Esophagus muscularis mucosa (tissue), 4 donors: Measurements from ENCODE around the gene BNIP3. TPM values are rescaled to one million over a fixed set of nuclear protein-coding genes. Genes with fewer than 3 reads are reported as not detected.

Experiments
- DNase-seq: peaks from one replicate; pipeline ENCODE4 v3.0.0-alpha.2; 2017; ENCODE audit errors: extremely low spot score
- H3K27ac ChIP-seq, 4 donors: fragments of 200-600 bp; sonication (generic); replicated peaks in 1 of 4; 1 replicate in 3 of 4; 2 replicates in 1 of 4; pipeline ENCODE4 v1.5.1; 2016 to 2019; ENCODE audit warnings: mild to moderate bottlenecking in 1 of 4
- H3K27me3 ChIP-seq, 4 donors: fragments of 200-600 bp; sonication (generic); one replicate each; pipeline versions ENCODE4 v1.5.1 to v1.6.0; 2016 to 2019
- H3K36me3 ChIP-seq, 4 donors: fragments of 200-600 bp; sonication (generic); one replicate each; pipeline ENCODE4 v1.5.1; 2016 to 2019
- H3K4me1 ChIP-seq, 4 donors: fragments of 200-600 bp; sonication (generic); one replicate each; pipeline ENCODE4 v1.5.1; 2016 to 2019
- H3K4me3 ChIP-seq, 4 donors: fragments of 200-600 bp; sonication (generic); 1 replicate in 2 of 4; 2 replicates in 2 of 4; pipeline ENCODE4 v1.5.1; 2016 to 2019; ENCODE audit warnings: mild to moderate bottlenecking in 4 of 4, moderate library complexity in 1 of 4
- H3K9me3 ChIP-seq, 4 donors: fragments of 200-600 bp; sonication (generic); 1 replicate in 3 of 4; 2 replicates in 1 of 4; pipeline ENCODE4 v1.5.1; 2016 to 2019
- EP300 ChIP-seq: sonication (generic); formaldehyde crosslinking; IDR thresholded peaks from one replicate; pipeline ENCODE4 v1.6.1; 2017; ENCODE audit warnings: antibody characterized with exemption
- POLR2A ChIP-seq: fragments of 450-650 bp; IDR thresholded peaks from one replicate; pipeline ENCODE4 v1.6.1; 2017; ENCODE audit warnings: antibody characterized with exemption, moderate library complexity, mild to moderate bottlenecking, low read depth
- POLR2AphosphoS5 ChIP-seq, 2 donors: sonication (generic); formaldehyde crosslinking; IDR thresholded peaks; one replicate each; pipeline ENCODE4 v1.6.1; 2017; ENCODE audit warnings: antibody characterized with exemption in 2 of 2
- WGBS: methylation state at CpG from one replicate; pipeline ENCODE4 v1.1.5; 2018; 5-methylcytosine and 5-hydroxymethylcytosine counted together
- intact Hi-C: fragments of 100-400 bp; cut with DNase I; formaldehyde crosslinking; loops from one replicate; pipeline ENCODE4 v1.15.1; 2023
- total RNA-seq, 4 donors: library from RNA; depleted of rRNA; stranded (reverse); fragments of >200 nt; gene quantifications; one replicate each; pipeline versions ENCODE4 v1.1.0 to v1.2.1, GENCODE V29; 2016
- TF ChIP-seq, protein P1 (sequence below), 3 experiments: fragments of 200-600 bp in 2 of 3; fragments of 450-650 bp in 1 of 3; sonication (generic) in 2 of 3; IDR thresholded peaks; one replicate each; pipeline ENCODE4 v1.5.1; 2017 to 2019; ENCODE audit warnings: antibody characterized with exemption in 3 of 3, mild to moderate bottlenecking in 2 of 3, moderate library complexity in 1 of 3

Gene BNIP3
- total RNA-seq, 4 donors from 2014 or later: 51.4 to 68.9 (median 62.6) TPM

- Histone ChIP-seq H3K4me1 (peaks cover 14 to 19% (median 18%) of the 10 kb centered on the region in 4 donors), H3K27me3 (no peaks in the 10 kb centered on the region), H3K36me3 (peaks cover 27 to 84% (median 67%) of the 10 kb centered on the region in 4 donors), H3K9me3 (no peaks in the 10 kb centered on the region), H3K27ac (no peak overlapping the region), H3K4me3 (no peak overlapping the region)
- DNase-seq: no peak
- intact Hi-C loops: no loop called here
- WGBS: 100% methylated on average over 13 of the region's 13 CpGs
- TF ChIP-seq POLR2A: no peak
- TF ChIP-seq, protein P1, sequence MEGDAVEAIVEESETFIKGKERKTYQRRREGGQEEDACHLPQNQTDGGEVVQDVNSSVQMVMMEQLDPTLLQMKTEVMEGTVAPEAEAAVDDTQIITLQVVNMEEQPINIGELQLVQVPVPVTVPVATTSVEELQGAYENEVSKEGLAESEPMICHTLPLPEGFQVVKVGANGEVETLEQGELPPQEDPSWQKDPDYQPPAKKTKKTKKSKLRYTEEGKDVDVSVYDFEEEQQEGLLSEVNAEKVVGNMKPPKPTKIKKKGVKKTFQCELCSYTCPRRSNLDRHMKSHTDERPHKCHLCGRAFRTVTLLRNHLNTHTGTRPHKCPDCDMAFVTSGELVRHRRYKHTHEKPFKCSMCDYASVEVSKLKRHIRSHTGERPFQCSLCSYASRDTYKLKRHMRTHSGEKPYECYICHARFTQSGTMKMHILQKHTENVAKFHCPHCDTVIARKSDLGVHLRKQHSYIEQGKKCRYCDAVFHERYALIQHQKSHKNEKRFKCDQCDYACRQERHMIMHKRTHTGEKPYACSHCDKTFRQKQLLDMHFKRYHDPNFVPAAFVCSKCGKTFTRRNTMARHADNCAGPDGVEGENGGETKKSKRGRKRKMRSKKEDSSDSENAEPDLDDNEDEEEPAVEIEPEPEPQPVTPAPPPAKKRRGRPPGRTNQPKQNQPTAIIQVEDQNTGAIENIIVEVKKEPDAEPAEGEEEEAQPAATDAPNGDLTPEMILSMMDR (IDR thresholded peaks at IDR 0.05): no peak
- no peak for TF ChIP-seq POLR2AphosphoS5 (IDR thresholded peaks at IDR 0.05)
- TF ChIP-seq EP300: no peak
Measured at GRCh38 chr10:131968949-131969348, 12.8 kb downstream of the BNIP3 start.

DNA sequence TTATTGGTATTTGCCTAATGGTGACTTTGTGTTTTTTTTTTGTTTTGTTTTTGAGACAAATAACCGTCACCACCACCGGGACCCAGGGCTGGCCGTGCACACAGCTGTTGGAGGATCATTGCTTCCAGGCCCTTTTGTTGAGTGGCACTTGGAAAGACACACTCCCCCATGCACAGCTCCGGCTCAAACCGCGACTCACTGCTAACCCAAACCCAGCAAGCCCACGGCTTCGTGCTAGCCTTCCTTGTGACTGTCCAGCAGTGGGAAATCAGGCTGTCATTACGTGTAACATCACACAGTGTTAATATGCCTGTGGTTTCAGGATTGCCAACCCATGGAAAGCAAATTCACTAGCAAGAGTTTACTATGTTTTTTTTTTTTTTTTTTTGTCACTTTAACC, 17.4 kb downstream of the BNIP3 start:
- intact Hi-C loops: no loop called here
- DNase-seq: no peak
- WGBS: 90% methylated on average over 9 of the region's 9 CpGs

GRCh38 chr10:131963811-131964210, 17.9 kb downstream of the BNIP3 start:
- WGBS: 86% methylated on average over 9 of the region's 9 CpGs
- intact Hi-C loops: no loop called here
- H3K9me3 ChIP-seq: no peaks in the 10 kb centered on the region
- H3K27ac ChIP-seq: no peak overlapping the region
- no peak for TF ChIP-seq EP300
- TF ChIP-seq POLR2AphosphoS5 (IDR thresholded peaks at IDR 0.05): no peak
- no peak for TF ChIP-seq POLR2A
- TF ChIP-seq, protein P1 (IDR thresholded peaks at IDR 0.05): no peak
- peaks cover 4 to 62% (median 46%) of the 10 kb centered on the region in 4 donors for H3K36me3 ChIP-seq
- H3K4me3 ChIP-seq: no peak overlapping the region
- no peaks in the 10 kb centered on the region for H3K4me1 ChIP-seq
- H3K27me3 ChIP-seq: no peaks in the 10 kb centered on the region
- no peak for DNase-seq

More for the DNA sequence above, 17.4 kb downstream of the BNIP3 start:
- no peak overlapping the region for H3K4me3 ChIP-seq
- no peaks in the 10 kb centered on the region for H3K9me3 ChIP-seq
- H3K27me3 ChIP-seq: no peaks in the 10 kb centered on the region
- no peak overlapping the region for H3K27ac ChIP-seq
- no peak for TF ChIP-seq POLR2AphosphoS5 (IDR thresholded peaks at IDR 0.05)
- TF ChIP-seq, protein P1 (IDR thresholded peaks at IDR 0.05): no peak
- TF ChIP-seq EP300: no peak
- TF ChIP-seq POLR2A: no peak
- H3K36me3 ChIP-seq: peaks cover 9 to 62% (median 51%) of the 10 kb centered on the region in 4 donors
- H3K4me1 ChIP-seq: no peaks in the 10 kb centered on the region

DNA sequence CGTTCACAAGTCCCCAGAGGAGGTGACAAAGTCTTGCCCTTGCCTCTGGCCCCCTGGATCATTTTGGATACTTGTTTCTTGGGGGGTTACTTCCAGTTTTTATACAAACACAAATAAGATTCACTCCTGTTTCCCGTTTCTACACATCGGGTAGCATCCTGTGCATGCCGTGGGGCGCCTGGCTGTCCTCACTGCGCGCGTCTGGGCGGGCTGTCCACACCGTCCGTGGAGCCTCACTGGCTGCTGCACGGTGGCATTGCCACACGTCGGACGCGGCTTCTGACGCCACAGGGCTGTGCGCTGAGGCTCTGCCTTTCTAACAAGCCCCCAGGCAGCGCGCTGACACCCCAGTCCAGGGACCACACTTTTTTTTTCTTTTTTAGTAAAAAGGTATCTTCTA, 18.4 kb downstream of the BNIP3 start:
- DNase-seq: no peak

More for the DNA sequence above, 18.4 kb downstream of the BNIP3 start:
- Histone ChIP-seq H3K4me1 (no peaks in the 10 kb centered on the region), H3K27ac (no peak overlapping the region), H3K27me3 (no peaks in the 10 kb centered on the region), H3K9me3 (no peaks in the 10 kb centered on the region), H3K36me3 (peaks cover 0 to 62% (median 47%) of the 10 kb centered on the region in 4 donors), H3K4me3 (no peak overlapping the region)
- 89% methylated on average over 20 of the region's 20 CpGs for WGBS
- TF ChIP-seq POLR2AphosphoS5 (IDR thresholded peaks at IDR 0.05): no peak
- TF ChIP-seq, protein P1 (IDR thresholded peaks at IDR 0.05): no peak
- no peak for TF ChIP-seq POLR2A
- TF ChIP-seq EP300: no peak
- intact Hi-C loops: no loop called here
